ENCODE measurements around the gene LRMDA.

The LRMDA gene

GRCh38 chr10:76047521-76047920 lies 616.1 kb downstream of the LRMDA start:
- Histone ChIP-seq H3K4me3 (ENCODE audit: low read depth, low read length) (no peak overlapping the region), H3K27me3 (ENCODE audit: control insufficient read depth, insufficient read depth, low read length) (no peaks in the 10 kb centered on the region), H3K4me2 (ENCODE audit: low read length) (no peak overlapping the region), H3K9ac (no peak overlapping the region), H2AFZ (no peak overlapping the region), H3K36me3 (ENCODE audit: control insufficient read depth, insufficient read depth, low read length) (no peaks in the 10 kb centered on the region), H3K9me3 (ENCODE audit: control insufficient read depth, low read length) (no peaks in the 10 kb centered on the region), H3K79me2 (no peaks in the 10 kb centered on the region), H3K4me1 (no peaks in the 10 kb centered on the region), H3K27ac (no peak overlapping the region)
- TF ChIP-seq, protein P1, sequence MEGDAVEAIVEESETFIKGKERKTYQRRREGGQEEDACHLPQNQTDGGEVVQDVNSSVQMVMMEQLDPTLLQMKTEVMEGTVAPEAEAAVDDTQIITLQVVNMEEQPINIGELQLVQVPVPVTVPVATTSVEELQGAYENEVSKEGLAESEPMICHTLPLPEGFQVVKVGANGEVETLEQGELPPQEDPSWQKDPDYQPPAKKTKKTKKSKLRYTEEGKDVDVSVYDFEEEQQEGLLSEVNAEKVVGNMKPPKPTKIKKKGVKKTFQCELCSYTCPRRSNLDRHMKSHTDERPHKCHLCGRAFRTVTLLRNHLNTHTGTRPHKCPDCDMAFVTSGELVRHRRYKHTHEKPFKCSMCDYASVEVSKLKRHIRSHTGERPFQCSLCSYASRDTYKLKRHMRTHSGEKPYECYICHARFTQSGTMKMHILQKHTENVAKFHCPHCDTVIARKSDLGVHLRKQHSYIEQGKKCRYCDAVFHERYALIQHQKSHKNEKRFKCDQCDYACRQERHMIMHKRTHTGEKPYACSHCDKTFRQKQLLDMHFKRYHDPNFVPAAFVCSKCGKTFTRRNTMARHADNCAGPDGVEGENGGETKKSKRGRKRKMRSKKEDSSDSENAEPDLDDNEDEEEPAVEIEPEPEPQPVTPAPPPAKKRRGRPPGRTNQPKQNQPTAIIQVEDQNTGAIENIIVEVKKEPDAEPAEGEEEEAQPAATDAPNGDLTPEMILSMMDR (IDR thresholded peaks at IDR 0.05) = no peak

DNA sequence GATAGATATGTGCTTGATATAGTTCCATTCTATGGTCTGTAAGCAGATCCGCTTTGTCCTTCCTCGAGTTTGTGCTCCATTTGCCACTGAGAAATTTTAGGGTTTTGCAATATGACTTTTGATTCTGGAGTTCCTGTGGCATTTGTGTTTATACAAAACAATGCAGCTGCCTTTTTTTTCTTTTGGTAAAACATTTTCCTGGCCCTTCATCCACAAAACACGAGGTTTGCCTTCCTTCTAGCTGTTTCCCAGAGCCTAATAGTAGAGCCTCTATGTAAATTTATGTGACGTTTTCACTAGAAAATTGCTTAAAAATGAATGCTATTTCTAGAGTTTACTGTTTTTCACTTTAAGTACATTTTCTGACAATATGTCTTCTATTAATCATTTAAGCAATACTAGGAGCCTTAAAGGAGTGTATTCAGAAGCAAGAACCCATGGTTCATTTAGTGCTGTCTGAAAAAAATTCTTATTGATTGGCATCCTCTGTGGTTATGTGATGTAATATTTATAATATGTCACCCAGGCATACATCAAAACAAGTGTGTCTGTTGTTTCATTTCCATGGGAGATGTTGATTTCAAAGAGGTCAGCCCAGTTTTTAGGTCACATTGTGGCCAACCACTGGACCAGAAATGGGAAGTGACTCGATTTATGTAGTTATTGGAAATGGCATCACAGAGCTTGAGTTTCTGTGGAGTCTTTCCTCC lies 618.3 kb downstream of the LRMDA start:
- H3K36me3 ChIP-seq (ENCODE audit: control insufficient read depth, insufficient read depth, low read length) = no peaks in the 10 kb centered on the region
- H3K79me2 ChIP-seq = no peaks in the 10 kb centered on the region
- no peaks in the 10 kb centered on the region for H3K9me3 ChIP-seq (ENCODE audit: control insufficient read depth, low read length)
- no peak overlapping the region for H2AFZ ChIP-seq
- H3K27me3 ChIP-seq (ENCODE audit: control insufficient read depth, insufficient read depth, low read length) = no peaks in the 10 kb centered on the region
- H3K9ac ChIP-seq = no peak overlapping the region
- no peak overlapping the region for H3K4me2 ChIP-seq (ENCODE audit: low read length)
- no peak overlapping the region for H3K4me3 ChIP-seq (ENCODE audit: low read depth, low read length)
- TF ChIP-seq, protein P1 (IDR thresholded peaks at IDR 0.05) = no peak
- no peak overlapping the region for H3K27ac ChIP-seq
- no peaks in the 10 kb centered on the region for H3K4me1 ChIP-seq

DNA sequence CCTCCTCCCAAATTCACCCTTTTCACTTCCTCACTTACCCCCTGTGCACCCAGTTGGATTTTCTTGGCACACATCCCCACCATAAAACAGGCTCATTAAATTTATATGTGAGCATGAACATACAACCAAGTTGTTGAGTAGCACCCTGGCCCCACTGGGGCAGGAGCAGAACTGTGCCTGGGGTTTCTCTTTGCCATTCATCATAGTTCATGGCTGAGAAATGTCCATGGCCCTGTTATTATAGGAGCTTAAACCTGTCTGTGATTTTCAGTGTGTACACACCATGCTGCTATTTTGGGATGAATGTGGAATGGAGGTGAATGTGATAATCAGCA lies 618.8 kb downstream of the LRMDA start:
- H3K9ac ChIP-seq = no peak overlapping the region
- H3K4me1 ChIP-seq = no peaks in the 10 kb centered on the region
- H3K9me3 ChIP-seq (ENCODE audit: control insufficient read depth, low read length) = no peaks in the 10 kb centered on the region
- no peaks in the 10 kb centered on the region for H3K27me3 ChIP-seq (ENCODE audit: control insufficient read depth, insufficient read depth, low read length)
- H3K79me2 ChIP-seq = no peaks in the 10 kb centered on the region
- no peak overlapping the region for H3K27ac ChIP-seq
- H2AFZ ChIP-seq = no peak overlapping the region
- TF ChIP-seq, protein P1 (IDR thresholded peaks at IDR 0.05) = no peak
- H3K4me2 ChIP-seq (ENCODE audit: low read length) = no peak overlapping the region
- no peaks in the 10 kb centered on the region for H3K36me3 ChIP-seq (ENCODE audit: control insufficient read depth, insufficient read depth, low read length)
- no peak overlapping the region for H3K4me3 ChIP-seq (ENCODE audit: low read depth, low read length)

GRCh38 chr10:76051007-76051936 lies 619.8 kb downstream of the LRMDA start:
- no peaks in the 10 kb centered on the region for H3K79me2 ChIP-seq
- no peaks in the 10 kb centered on the region for H3K36me3 ChIP-seq (ENCODE audit: control insufficient read depth, insufficient read depth, low read length)
- no peak overlapping the region for H3K4me3 ChIP-seq (ENCODE audit: low read depth, low read length)
- H3K9ac ChIP-seq = no peak overlapping the region
- no peaks in the 10 kb centered on the region for H3K27me3 ChIP-seq (ENCODE audit: control insufficient read depth, insufficient read depth, low read length)
- H3K27ac ChIP-seq = no peak overlapping the region
- TF ChIP-seq, protein P1 (IDR thresholded peaks at IDR 0.05) = no peak
- no peaks in the 10 kb centered on the region for H3K4me1 ChIP-seq
- no peak overlapping the region for H3K4me2 ChIP-seq (ENCODE audit: low read length)
- H2AFZ ChIP-seq = no peak overlapping the region
- no peaks in the 10 kb centered on the region for H3K9me3 ChIP-seq (ENCODE audit: control insufficient read depth, low read length)

Measured in parathyroid adenoma (tissue), 2 donors.